Measurements from ENCODE around the gene GMDS. TPM values are rescaled to one million over a fixed set of nuclear protein-coding genes. Genes with fewer than 3 reads are reported as not detected.

GMDS gene
- total and polyA plus RNA-seq, 5 donors = 8.1 to 13.5 (median 12.6) TPM

DNA sequence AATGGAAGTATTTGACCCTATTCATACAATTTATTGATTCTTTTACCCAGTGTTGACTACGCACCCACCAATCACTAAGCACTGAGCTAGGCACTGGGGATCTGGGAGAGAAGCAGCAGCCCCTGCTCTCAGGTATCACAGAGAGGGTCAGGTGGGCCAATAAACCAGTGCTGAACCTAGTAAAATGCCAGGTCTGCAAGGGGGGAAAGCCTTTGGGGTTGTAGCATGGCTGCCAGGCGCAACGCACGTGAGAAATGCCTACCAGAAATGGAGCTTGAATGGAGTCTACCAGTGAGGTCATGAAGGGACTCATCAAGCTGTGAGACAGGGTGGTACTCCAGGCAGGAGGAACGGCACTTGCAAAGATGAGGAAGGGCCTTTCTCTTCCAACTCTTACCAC, 313.6 kb downstream of the GMDS start:
- Histone ChIP-seq H3K27me3 (ENCODE audit: control insufficient read depth, insufficient read depth) (no peaks in the 10 kb centered on the region), H3K27ac (ENCODE audit: low read length) (no peak overlapping the region), H3K4me1 (ENCODE audit: control insufficient read depth, insufficient read depth, low read length) (no peaks in the 10 kb centered on the region), H3K4me3 (ENCODE audit: low read length) (no peak overlapping the region), H3K9me3 (ENCODE audit: control insufficient read depth, low read length) (no peaks in the 10 kb centered on the region)
- intact Hi-C loops (cut with DNase I) = no loop called here
- no peak for DNase-seq
- 98% methylated on average over 5 of the region's 5 CpGs for WGBS
- no peak for ATAC-seq

DNA sequence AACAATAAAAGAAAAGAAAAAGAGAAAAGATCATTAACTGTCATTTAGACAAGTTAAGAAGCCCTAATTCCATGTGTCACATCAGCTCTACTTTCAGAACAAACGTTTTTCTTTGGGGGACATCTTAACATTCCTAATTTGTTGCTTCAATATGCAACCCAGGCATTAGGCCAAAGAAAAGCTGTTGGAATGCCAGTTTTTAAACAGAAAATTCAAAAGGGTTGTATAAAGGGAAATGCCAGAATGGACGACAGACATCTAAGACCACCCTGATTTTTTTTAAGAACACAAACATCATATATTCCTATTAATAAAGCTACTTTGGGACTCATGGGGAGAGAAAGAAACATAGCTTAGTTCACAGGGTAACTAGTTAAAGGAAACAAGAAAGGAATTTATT, 315.0 kb downstream of the GMDS start:
- H3K27ac ChIP-seq (ENCODE audit: low read length) = no peak overlapping the region
- ATAC-seq (no peak), DNase-seq (no peak)
- no peak overlapping the region for H3K4me3 ChIP-seq (ENCODE audit: low read length)
- no peaks in the 10 kb centered on the region for H3K27me3 ChIP-seq (ENCODE audit: control insufficient read depth, insufficient read depth)
- WGBS = 35% methylated on average over 2 of the region's 2 CpGs
- intact Hi-C loops (cut with DNase I) = no loop called here
- H3K4me1 ChIP-seq (ENCODE audit: control insufficient read depth, insufficient read depth, low read length) = no peaks in the 10 kb centered on the region
- H3K9me3 ChIP-seq (ENCODE audit: control insufficient read depth, low read length) = no peaks in the 10 kb centered on the region

DNA sequence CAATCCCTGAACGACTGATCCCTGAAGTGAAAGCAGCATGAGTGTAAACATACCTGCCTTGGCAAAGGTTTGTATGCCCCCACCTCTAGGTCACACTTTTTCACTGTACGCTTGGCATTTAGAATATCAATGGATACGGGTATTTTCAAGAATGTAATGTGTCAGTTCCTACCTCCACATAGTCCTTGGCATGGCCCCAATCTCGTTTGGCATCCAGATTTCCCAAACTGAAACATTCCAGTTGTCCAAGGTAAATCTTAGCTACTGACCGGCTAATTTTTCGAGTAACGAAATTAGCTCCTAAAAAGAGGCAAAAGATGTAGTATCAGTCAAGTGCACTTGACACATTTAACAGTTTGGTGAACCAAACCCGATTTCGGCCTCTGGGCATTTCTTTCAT, 315.5 kb downstream of the GMDS start:
- intact Hi-C loops (cut with DNase I) = no loop called here
- DNase-seq = no peak
- Histone ChIP-seq H3K27me3 (ENCODE audit: control insufficient read depth, insufficient read depth) (no peaks in the 10 kb centered on the region), H3K27ac (ENCODE audit: low read length) (no peak overlapping the region), H3K4me3 (ENCODE audit: low read length) (no peak overlapping the region), H3K4me1 (ENCODE audit: control insufficient read depth, insufficient read depth, low read length) (no peaks in the 10 kb centered on the region), H3K9me3 (ENCODE audit: control insufficient read depth, low read length) (no peaks in the 10 kb centered on the region)
- WGBS = 87% methylated on average over 9 of the region's 9 CpGs
- ATAC-seq = no peak

DNA sequence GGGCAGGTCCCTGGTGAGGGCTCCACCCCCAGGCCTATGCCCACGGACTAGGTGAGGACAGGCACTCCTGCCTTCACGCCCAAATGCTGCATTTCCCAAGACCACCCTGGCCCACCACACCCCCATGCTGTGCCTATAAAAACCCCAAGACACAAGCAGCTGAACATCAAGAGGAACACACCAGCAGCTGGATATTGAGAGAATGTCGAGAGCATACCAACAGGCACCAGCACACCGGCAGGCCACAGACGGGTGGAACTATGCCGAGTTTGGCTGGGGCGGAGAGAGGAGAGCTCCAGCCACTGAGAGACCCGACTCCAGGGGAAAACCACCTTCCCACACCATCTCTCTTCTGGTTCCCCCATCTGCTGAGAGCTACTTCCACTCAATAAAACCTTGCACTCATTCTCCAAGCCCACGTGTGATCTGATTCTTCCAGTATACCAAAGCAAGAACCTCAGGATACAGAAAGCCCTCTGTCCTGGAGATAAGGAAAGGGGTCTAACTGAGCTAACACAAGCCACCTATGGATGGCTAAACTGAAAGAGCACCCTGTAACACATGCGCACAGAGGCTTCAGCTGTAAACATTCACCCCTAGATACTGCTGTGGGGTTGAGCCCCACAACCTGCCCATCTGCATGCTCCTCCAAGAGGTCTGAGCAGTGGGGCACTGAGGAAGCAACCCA, 319.5 kb downstream of the GMDS start:
- DNase-seq = no peak
- intact Hi-C loops (cut with DNase I) = no loop called here
- Histone ChIP-seq H3K27ac (ENCODE audit: low read length) (no peak overlapping the region), H3K4me1 (ENCODE audit: control insufficient read depth, insufficient read depth, low read length) (no peaks in the 10 kb centered on the region), H3K9me3 (ENCODE audit: control insufficient read depth, low read length) (no peaks in the 10 kb centered on the region), H3K4me3 (ENCODE audit: low read length) (no peak overlapping the region), H3K27me3 (ENCODE audit: control insufficient read depth, insufficient read depth) (no peaks in the 10 kb centered on the region)
- ATAC-seq = no peak
- 90% methylated on average over 10 of the region's 10 CpGs for whole genome bisulfite sequencing

DNA sequence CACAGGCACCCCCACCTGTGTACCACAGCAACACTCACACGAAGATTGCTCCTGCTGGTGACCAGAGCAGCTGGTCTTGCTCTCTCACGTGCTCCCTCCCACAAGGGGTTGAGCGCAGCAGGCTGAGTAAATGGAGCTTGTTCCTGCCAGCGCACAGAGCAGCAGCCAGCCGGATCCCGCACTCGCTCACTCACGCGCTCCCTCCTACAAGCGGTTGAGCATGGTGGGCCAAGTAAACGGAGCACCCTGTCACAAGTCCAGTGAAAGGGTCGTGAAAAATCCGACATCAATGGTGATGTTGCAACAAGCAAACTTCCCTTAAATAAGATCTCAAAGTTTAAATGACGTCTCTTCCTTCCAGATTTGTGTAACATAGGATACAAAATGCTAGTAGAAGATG, 322.0 kb downstream of the GMDS start:
- H3K4me3 ChIP-seq (ENCODE audit: low read length) = no peak overlapping the region
- intact Hi-C loops (cut with DNase I) = no loop called here
- no peaks in the 10 kb centered on the region for H3K9me3 ChIP-seq (ENCODE audit: control insufficient read depth, low read length)
- no peaks in the 10 kb centered on the region for H3K4me1 ChIP-seq (ENCODE audit: control insufficient read depth, insufficient read depth, low read length)
- no peaks in the 10 kb centered on the region for H3K27me3 ChIP-seq (ENCODE audit: control insufficient read depth, insufficient read depth)
- DNase-seq (no peak), ATAC-seq (no peak)
- no peak overlapping the region for H3K27ac ChIP-seq (ENCODE audit: low read length)
- WGBS = 93% methylated on average over 14 of the region's 14 CpGs

DNA sequence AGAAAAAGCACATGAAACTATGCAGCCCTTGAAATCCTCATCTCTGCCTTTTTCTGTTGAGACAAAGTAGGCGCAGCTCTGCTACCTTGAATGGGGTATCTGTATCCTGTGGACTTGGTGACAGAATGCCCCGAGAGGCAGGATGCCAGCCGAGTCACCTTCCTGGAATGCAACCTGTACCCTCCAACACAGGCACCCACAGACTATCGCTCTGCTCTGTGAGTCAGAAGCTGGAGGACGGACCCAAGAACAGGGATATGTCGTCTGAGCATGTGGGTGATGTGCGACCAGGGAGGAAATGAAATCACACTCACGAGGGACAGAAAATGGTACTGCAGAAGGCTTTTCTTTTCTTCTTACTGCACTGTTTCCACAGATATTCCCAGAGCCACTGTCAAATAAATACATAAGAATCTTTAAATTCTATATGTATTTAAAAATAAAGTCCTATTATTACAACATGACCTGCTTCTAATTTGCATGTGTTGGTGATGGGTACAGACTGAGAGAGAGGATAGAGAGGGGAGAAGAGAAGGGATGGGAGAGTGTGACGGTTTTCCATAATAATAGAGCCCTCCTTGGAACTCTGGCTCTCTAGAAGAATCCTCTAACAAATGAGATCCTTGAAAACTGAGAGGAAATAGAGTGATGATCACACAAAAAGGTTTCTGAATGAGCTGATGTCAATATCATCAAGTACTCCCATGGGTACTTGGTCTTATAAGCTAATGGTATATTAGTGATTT, 327.6 kb downstream of the GMDS start:
- Histone ChIP-seq H3K9me3 (ENCODE audit: control insufficient read depth, low read length) (no peaks in the 10 kb centered on the region), H3K27me3 (ENCODE audit: control insufficient read depth, insufficient read depth) (no peaks in the 10 kb centered on the region), H3K27ac (ENCODE audit: low read length) (no peak overlapping the region), H3K4me3 (ENCODE audit: low read length) (no peak overlapping the region), H3K4me1 (ENCODE audit: control insufficient read depth, insufficient read depth, low read length) (no peaks in the 10 kb centered on the region)
- intact Hi-C loops (cut with DNase I) = no loop called here
- ATAC-seq (peak in 1 of 2 donors; percentile 16), DNase-seq (no peak)
- 87% methylated on average over 9 of the region's 9 CpGs for WGBS

DNA sequence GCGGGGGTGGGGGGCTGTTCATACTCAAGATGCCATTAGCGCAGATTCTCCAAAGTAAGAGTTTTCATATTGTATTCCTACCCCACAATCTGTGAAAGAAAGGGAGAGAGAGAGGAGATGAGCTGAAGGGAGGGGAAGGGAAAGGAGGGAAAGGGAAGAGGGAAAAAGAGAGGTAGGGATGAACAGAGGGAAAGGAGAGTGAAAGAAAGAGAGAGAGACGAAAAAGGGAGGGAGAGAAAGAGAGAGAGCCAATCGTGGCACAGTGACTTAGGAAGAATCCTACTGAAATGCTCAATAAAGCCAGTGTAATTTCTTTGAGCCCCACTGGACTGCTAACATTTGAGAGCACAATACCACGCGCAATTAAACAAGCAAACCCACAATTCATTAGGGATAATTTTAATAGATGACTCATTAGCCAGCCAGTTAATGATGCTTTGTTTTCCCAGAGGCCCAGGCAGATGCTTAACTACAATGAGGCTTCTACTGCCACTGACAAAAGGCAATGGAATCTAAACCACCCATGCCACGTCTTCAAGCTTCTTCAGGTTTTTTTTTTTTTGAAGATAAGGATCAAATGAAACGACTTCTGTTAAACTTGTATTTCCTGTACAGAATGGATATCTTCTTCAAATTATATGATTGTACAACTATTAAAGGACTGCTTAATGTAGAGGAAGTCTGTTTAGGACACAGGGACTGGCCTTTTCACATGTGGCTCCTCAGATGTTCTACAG, 328.9 kb downstream of the GMDS start:
- Histone ChIP-seq H3K27ac (ENCODE audit: low read length) (no peak overlapping the region), H3K4me1 (ENCODE audit: control insufficient read depth, insufficient read depth, low read length) (no peaks in the 10 kb centered on the region), H3K4me3 (ENCODE audit: low read length) (no peak overlapping the region), H3K9me3 (ENCODE audit: control insufficient read depth, low read length) (no peaks in the 10 kb centered on the region), H3K27me3 (ENCODE audit: control insufficient read depth, insufficient read depth) (no peaks in the 10 kb centered on the region)
- intact Hi-C loops (cut with DNase I) = no loop called here
- ATAC-seq (no peak), DNase-seq (no peak)
- 84% methylated on average over 8 of the region's 8 CpGs for WGBS

DNA sequence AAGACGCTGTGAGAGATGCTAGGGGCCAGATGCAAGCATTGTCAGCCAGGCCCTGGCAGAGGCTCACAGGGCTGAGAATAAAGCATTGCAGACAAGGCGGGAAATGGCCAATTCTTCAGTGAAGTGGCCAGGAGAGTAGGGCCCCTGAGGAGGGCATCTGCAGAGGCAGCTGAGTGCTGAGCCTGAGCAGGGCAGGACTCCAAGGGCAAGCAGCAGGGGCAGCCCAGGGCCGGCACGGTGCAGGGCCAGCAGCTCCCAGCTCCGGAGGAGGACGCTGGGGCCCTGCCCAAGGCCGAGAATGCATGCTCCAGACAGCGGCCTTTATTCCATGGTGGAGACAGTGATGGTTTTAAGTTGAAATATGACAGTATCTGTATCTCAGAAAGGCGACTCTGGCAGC, 330.2 kb downstream of the GMDS start:
- WGBS = 91% methylated on average over 9 of the region's 9 CpGs
- ATAC-seq = no peak
- intact Hi-C loops (cut with DNase I) = no loop called here

DNA sequence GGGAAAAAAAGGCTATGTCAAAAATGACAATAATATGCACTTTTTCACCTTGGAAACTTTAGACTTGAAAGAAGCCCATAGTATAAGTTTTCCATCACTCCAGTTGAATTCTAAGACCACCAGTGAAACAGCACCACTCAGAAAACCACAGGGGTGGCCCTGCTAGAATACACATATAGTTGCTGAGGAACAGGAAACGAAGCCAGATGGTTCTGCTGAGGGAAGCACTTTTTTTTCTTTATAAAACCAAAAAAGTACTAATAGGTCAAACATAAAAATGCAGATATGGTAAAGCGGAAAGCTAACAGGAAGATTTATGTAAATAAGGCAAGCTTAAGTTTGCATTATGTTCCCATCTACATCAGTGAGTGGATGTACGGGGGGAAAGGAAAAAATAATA, 331.8 kb downstream of the GMDS start:
- no peak overlapping the region for H3K4me3 ChIP-seq (ENCODE audit: low read length)
- H3K9me3 ChIP-seq (ENCODE audit: control insufficient read depth, low read length) = no peaks in the 10 kb centered on the region
- DNase-seq = no peak
- intact Hi-C loops (cut with DNase I) = no loop called here
- 82% methylated on average over 3 of the region's 3 CpGs for WGBS
- H3K27ac ChIP-seq (ENCODE audit: low read length) = no peak overlapping the region
- no peaks in the 10 kb centered on the region for H3K4me1 ChIP-seq (ENCODE audit: control insufficient read depth, insufficient read depth, low read length)
- no peak for ATAC-seq
- H3K27me3 ChIP-seq (ENCODE audit: control insufficient read depth, insufficient read depth) = no peaks in the 10 kb centered on the region

More for the DNA sequence above, 330.2 kb downstream of the GMDS start:
- Histone ChIP-seq H3K27ac (ENCODE audit: low read length) (no peak overlapping the region), H3K27me3 (ENCODE audit: control insufficient read depth, insufficient read depth) (no peaks in the 10 kb centered on the region), H3K9me3 (ENCODE audit: control insufficient read depth, low read length) (no peaks in the 10 kb centered on the region), H3K4me3 (ENCODE audit: low read length) (no peak overlapping the region), H3K4me1 (ENCODE audit: control insufficient read depth, insufficient read depth, low read length) (no peaks in the 10 kb centered on the region)
- no peak for DNase-seq

DNA sequence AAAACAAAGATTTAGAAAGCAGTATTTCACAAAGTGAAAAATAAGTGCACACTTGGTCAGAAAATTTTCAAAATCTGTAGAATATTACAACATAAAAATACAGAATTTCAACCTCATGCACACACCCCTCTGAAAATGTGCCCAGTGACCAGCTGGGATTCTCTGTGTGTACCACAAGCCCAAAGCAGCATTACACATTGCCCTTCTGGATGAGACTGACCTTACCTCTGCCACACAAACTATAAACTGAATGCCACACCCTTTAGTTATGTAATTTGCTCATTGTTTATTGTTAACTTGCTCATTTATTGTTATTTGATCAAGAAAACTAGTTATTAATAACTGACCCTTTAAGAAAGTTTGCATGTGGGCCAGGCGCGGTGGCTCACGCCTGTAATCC, 332.7 kb downstream of the GMDS start:
- Histone ChIP-seq H3K4me1 (ENCODE audit: control insufficient read depth, insufficient read depth, low read length) (no peaks in the 10 kb centered on the region), H3K9me3 (ENCODE audit: control insufficient read depth, low read length) (no peaks in the 10 kb centered on the region), H3K4me3 (ENCODE audit: low read length) (no peak overlapping the region), H3K27me3 (ENCODE audit: control insufficient read depth, insufficient read depth) (no peaks in the 10 kb centered on the region), H3K27ac (ENCODE audit: low read length) (no peak overlapping the region)
- intact Hi-C loops (cut with DNase I) = no loop called here
- ATAC-seq (no peak), DNase-seq (no peak)
- 99% methylated on average over 3 of the region's 3 CpGs for WGBS

DNA sequence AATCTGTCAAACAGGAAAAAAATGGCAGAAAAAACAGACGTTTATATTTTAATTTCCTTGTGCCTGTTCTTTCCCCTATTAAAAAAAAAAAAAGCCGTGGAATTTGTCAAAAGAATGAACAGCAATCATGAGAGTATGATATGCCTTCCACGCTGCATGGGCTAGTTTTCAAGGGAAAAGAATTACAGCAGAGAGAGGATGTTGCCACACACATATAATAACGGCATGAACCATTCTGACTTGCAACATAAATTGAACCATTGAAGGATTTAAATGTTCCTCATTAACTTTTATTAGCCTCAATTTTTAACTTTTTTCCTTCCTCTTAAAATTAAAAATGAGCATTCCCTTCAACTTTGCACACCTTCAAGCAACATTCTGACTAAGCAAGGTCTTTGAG, 333.9 kb downstream of the GMDS start:
- 47% methylated on average over 4 of the region's 4 CpGs for WGBS
- intact Hi-C loops (cut with DNase I) = no loop called here
- no peak overlapping the region for H3K27ac ChIP-seq (ENCODE audit: low read length)
- no peaks in the 10 kb centered on the region for H3K27me3 ChIP-seq (ENCODE audit: control insufficient read depth, insufficient read depth)
- no peaks in the 10 kb centered on the region for H3K4me1 ChIP-seq (ENCODE audit: control insufficient read depth, insufficient read depth, low read length)
- H3K4me3 ChIP-seq (ENCODE audit: low read length) = no peak overlapping the region
- H3K9me3 ChIP-seq (ENCODE audit: control insufficient read depth, low read length) = no peaks in the 10 kb centered on the region
- DNase-seq = no peak
- no peak for ATAC-seq
